ENCODE measurements around the gene AK5. TPM values are rescaled to one million over a fixed set of nuclear protein-coding genes. Genes with fewer than 3 reads are reported as not detected.

Gene AK5
- polyA plus RNA-seq, 1 donor (not counting 4 experiments of a cell fraction or from before 2014, with no cell fraction given) = 0.30 TPM

DNA sequence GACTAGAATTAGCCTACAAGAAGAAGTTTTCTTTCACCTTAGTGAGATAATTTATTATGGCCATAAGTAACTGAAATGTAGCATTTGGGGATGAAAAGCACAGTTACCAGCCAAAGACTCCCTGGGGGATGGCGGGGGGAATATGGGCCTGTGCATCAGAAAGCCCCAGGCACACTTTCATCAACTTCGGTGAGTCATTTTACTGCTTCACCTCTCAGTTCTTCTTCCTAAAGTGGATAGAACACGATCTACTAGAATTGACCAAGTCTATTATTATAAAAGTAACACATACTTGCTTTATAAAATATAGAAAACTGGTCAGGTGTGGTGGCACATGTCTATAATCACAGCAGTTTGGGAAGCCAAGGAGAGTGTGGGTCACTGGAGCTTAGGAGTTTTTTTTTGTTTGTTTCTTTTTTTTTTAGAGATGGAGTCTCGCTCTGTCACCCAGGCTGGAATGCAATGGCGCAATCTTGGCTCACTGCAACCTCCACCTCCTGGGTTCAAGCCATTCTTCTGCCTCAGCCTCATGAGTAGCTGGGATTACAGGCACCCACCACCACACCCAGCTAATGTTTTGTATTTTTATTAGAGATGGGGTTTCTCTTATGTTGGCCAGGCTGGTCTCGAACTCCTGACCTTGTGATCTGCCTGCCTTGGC is 258.8 kb downstream of the AK5 start:
- Histone ChIP-seq H3K27ac (ENCODE audit: control insufficient read depth, insufficient read depth, low read length) (peak overlapping the region; percentile 70), H3K9me1 (ENCODE audit: control insufficient read depth, extremely low read depth, insufficient read depth, low read length) (no peaks in the 10 kb centered on the region), H3K79me2 (ENCODE audit: control insufficient read depth, insufficient read depth, low read length) (no peaks in the 10 kb centered on the region), H3K4me3 (ENCODE audit: control insufficient read depth in 2 of 3, extremely low read depth in 1 of 3, insufficient read depth in 2 of 3, low read depth in 1 of 3, low read length in 3 of 3) (no peak overlapping the region), H3K9me3 (ENCODE audit: control insufficient read depth, low read depth, low read length) (no peaks in the 10 kb centered on the region), H2AFZ (ENCODE audit: control insufficient read depth, low read length) (no peak overlapping the region), H3K27me3 (ENCODE audit: control insufficient read depth, extremely low read depth, insufficient read depth, low read length) (no peaks in the 10 kb centered on the region), H3K9ac (ENCODE audit: control insufficient read depth, extremely low read depth, insufficient read depth, low read length) (no peak overlapping the region), H4K20me1 (ENCODE audit: control insufficient read depth, extremely low read depth, insufficient read depth, low read length) (no peaks in the 10 kb centered on the region), H3K4me2 (ENCODE audit: control insufficient read depth, extremely low read depth, insufficient read depth, low read depth, low read length) (no peak overlapping the region), H3K36me3 (ENCODE audit: control insufficient read depth in 2 of 2, extremely low read depth in 1 of 2, insufficient read depth in 2 of 2, low read length in 2 of 2) (no peaks in the 10 kb centered on the region), H3K4me1 (ENCODE audit: control insufficient read depth, extremely low read depth, insufficient read depth, low read length) (peaks cover 36% of the 10 kb centered on the region)
- dilution Hi-C loops (cut with MboI; ENCODE audit: extremely low pct_ligation_motif_present, low sequenced_read_pairs) = no loop called here
- no peak for TF ChIP-seq EZH2 (IDR thresholded peaks at IDR 0.05; ENCODE audit: low read length)
- TF ChIP-seq CTCF (optimal IDR thresholded peaks at IDR 0.05 in 1 of 3, IDR thresholded peaks at IDR 0.05 in 1 of 3, conservative IDR thresholded peaks at IDR 0.05 in 1 of 3; ENCODE audit: extremely low read depth in 1 of 3, insufficient read depth in 2 of 3, low read length in 3 of 3) = no peak
- DNase-seq (ENCODE audit: low read depth, low spot score) (no peak), FAIRE-seq (no peak)

GRCh38 chr1:77541162-77541545 is 259.3 kb downstream of the AK5 start:
- no peaks in the 10 kb centered on the region for H3K36me3 ChIP-seq (ENCODE audit: control insufficient read depth in 2 of 2, extremely low read depth in 1 of 2, insufficient read depth in 2 of 2, low read length in 2 of 2)
- H3K79me2 ChIP-seq (ENCODE audit: control insufficient read depth, insufficient read depth, low read length) = no peaks in the 10 kb centered on the region
- FAIRE-seq (no peak), DNase-seq (ENCODE audit: low read depth, low spot score) (no peak)
- no peak overlapping the region for H2AFZ ChIP-seq (ENCODE audit: control insufficient read depth, low read length)
- dilution Hi-C loops (cut with MboI; ENCODE audit: extremely low pct_ligation_motif_present, low sequenced_read_pairs) = no loop called here
- H3K9ac ChIP-seq (ENCODE audit: control insufficient read depth, extremely low read depth, insufficient read depth, low read length) = no peak overlapping the region
- H3K27me3 ChIP-seq (ENCODE audit: control insufficient read depth, extremely low read depth, insufficient read depth, low read length) = no peaks in the 10 kb centered on the region
- no peak overlapping the region for H3K4me3 ChIP-seq (ENCODE audit: control insufficient read depth in 2 of 3, extremely low read depth in 1 of 3, insufficient read depth in 2 of 3, low read depth in 1 of 3, low read length in 3 of 3)
- H3K9me3 ChIP-seq (ENCODE audit: control insufficient read depth, low read depth, low read length) = no peaks in the 10 kb centered on the region
- no peak for TF ChIP-seq CTCF (optimal IDR thresholded peaks at IDR 0.05 in 1 of 3, IDR thresholded peaks at IDR 0.05 in 1 of 3, conservative IDR thresholded peaks at IDR 0.05 in 1 of 3; ENCODE audit: extremely low read depth in 1 of 3, insufficient read depth in 2 of 3, low read length in 3 of 3)
- TF ChIP-seq EZH2 (IDR thresholded peaks at IDR 0.05; ENCODE audit: low read length) = no peak
- H3K9me1 ChIP-seq (ENCODE audit: control insufficient read depth, extremely low read depth, insufficient read depth, low read length) = no peaks in the 10 kb centered on the region
- H4K20me1 ChIP-seq (ENCODE audit: control insufficient read depth, extremely low read depth, insufficient read depth, low read length) = no peaks in the 10 kb centered on the region
- H3K4me1 ChIP-seq (ENCODE audit: control insufficient read depth, extremely low read depth, insufficient read depth, low read length) = peaks cover 34% of the 10 kb centered on the region
- H3K27ac ChIP-seq (ENCODE audit: control insufficient read depth, insufficient read depth, low read length) = no peak overlapping the region
- no peak overlapping the region for H3K4me2 ChIP-seq (ENCODE audit: control insufficient read depth, extremely low read depth, insufficient read depth, low read depth, low read length)
